HEK293T (cell line): ENCODE data around the gene GDI1.

Experiments used
- BHLHE40 ChIP-seq: fragments of 450-650 bp; IDR thresholded peaks from 2 replicates; pipeline ENCODE4 v1.6.1; 2016; ENCODE audit warnings: mild to moderate bottlenecking, moderate library complexity, borderline replicate concordance
- CTBP1 ChIP-seq: fragments of 450-650 bp; IDR thresholded peaks from 2 replicates; pipeline ENCODE4 v1.6.1; 2016; ENCODE audit warnings: borderline replicate concordance
- ELF4 ChIP-seq: fragments of 450-650 bp; IDR thresholded peaks from 2 replicates; pipeline ENCODE4 v1.6.1; 2017; ENCODE audit warnings: antibody characterized with exemption
- FOXM1 ChIP-seq: fragments of 450-650 bp; IDR thresholded peaks from 2 replicates; pipeline ENCODE4 v1.6.1; 2017; ENCODE audit warnings: mild to moderate bottlenecking, borderline replicate concordance
- L3MBTL2 ChIP-seq: fragments of 450-650 bp; conservative IDR thresholded peaks from 2 replicates; pipeline ENCODE4 v1.6.1; 2016; ENCODE audit warnings: mild to moderate bottlenecking

GRCh38 chrX:154463611-154464220 is 26.8 kb downstream of the GDI1 start:
- TF ChIP-seq CTBP1 (no peak), L3MBTL2 (no peak), ELF4 (no peak), BHLHE40 (no peak), FOXM1 (no peak)
